Heart right ventricle (tissue), 16 donors: ENCODE data around the gene C1QTNF1. TPM values are rescaled to one million over a fixed set of nuclear protein-coding genes. Genes with fewer than 3 reads are reported as not detected.

Experiments
- ATAC-seq, 8 donors: fragments of 200-7000 bp; cut with Tn5 transposase; one replicate each; pipeline ENCODE4 v1.9.1; 2020; ENCODE audit warnings: mild to moderate bottlenecking in 8 of 8, moderate library complexity in 8 of 8, moderate number of reproducible peaks in 1 of 8
- DNase-seq, 2 donors: peaks; one replicate each; pipeline ENCODE4 v3.0.0-alpha.2; 2020
- H3K27ac ChIP-seq, 10 donors: fragments of 200-600 bp; sonication (generic) in 2 of 10; one replicate each; pipeline versions ENCODE4 v1.5.0 to v1.8.0; 2020 to 2022; ENCODE audit warnings: mild to moderate bottlenecking in 3 of 10
- H3K27me3 ChIP-seq, 7 donors: fragments of 200-600 bp; one replicate each; pipeline ENCODE4 v1.8.0; 2021 to 2022; ENCODE audit warnings: mild to moderate bottlenecking in 2 of 7
- H3K36me3 ChIP-seq, 9 donors: fragments of 200-600 bp; sonication (generic) in 1 of 9; one replicate each; pipeline versions ENCODE4 v1.5.0 to v1.8.0; 2020 to 2022; ENCODE audit warnings: mild to moderate bottlenecking in 2 of 9
- H3K4me1 ChIP-seq, 9 donors: fragments of 200-600 bp; sonication (generic) in 1 of 9; one replicate each; pipeline versions ENCODE4 v1.5.0 to v1.8.0; 2020 to 2022; ENCODE audit warnings: mild to moderate bottlenecking in 4 of 9
- H3K4me3 ChIP-seq, 10 donors: fragments of 200-600 bp; sonication (generic) in 2 of 10; one replicate each; pipeline versions ENCODE4 v1.5.0 to v1.8.0; 2020 to 2022; ENCODE audit warnings: mild to moderate bottlenecking in 7 of 10, moderate library complexity in 2 of 10
- H3K9me3 ChIP-seq, 11 donors: fragments of 200-600 bp in 10 of 11; sonication (generic) in 2 of 11; one replicate each; pipeline versions ENCODE4 v1.5.0 to v1.8.0; 2013 to 2022; ENCODE audit warnings: mild to moderate bottlenecking in 2 of 11, control low read depth in 1 of 11, moderate library complexity in 1 of 11
- CTCF ChIP-seq, 9 donors: fragments of 200-600 bp; sonication (generic) in 2 of 9; IDR thresholded peaks; one replicate each; pipeline versions ENCODE4 v1.5.0 to v1.8.0; 2021 to 2022; ENCODE audit warnings: antibody characterized with exemption in 9 of 9, mild to moderate bottlenecking in 5 of 9, moderate library complexity in 1 of 9
- WGBS, 2 donors: extraction: QIAGEN DNeasy Blood & Tissue Kit; methylation state at CpG; one replicate each; pipeline ENCODE4 v1.1.7; 2013; ENCODE audit warnings: inconsistent platforms in 1 of 2; 5-methylcytosine and 5-hydroxymethylcytosine counted together
- intact Hi-C, 10 donors: fragments of 100-400 bp; cut with DNase I; formaldehyde crosslinking; loops; one replicate each; pipeline versions ENCODE4 v1.11.1 to v1.14.2; 2022
- polyA plus RNA-seq, 2 donors: library from polyadenylated mRNA; stranded (reverse); fragments of 200-250 nt; gene quantifications; one replicate each; pipeline ENCODE4 v1.2.3, GENCODE V29; 2013
- total RNA-seq, 10 donors: library from RNA; stranded (reverse); fragmentation: NEBNext Ultra II Directional in 3 of 10; extraction: Animal tissue kit (Norgen Biotek cat#: 25700) in 3 of 10; gene quantifications; one replicate each; pipeline versions ENCODE4 v1.2.1 to v1.2.4, GENCODE V29; 2021 to 2023
- donor health status: Arrhythmogenic right ventricular cardiomyopathy.
- donor health status: ischemic (EF 13 %, LVEDD 7.1; RV severe dilation, severe dysfunction).
- donor health status: healthy with polysubstance abuse.
- donor health status: DM: no; HTN: yes; CAD: no.
- donor health status: DM: no; HTN: no; CAD: no.
- donor health status: ischemic (EF 25% LVEDD 6.9; RV normal size, moderate dysfunction).
- donor health status: ischemic (EF 25% LVEDD 5.7; RV mildly dilated, moderate dysfunction).
- donor health status: healthy.
- donor health status: DM: yes; HTN: yes; CAD: no.
- donor health status: Ischemic cardiomyopathy.
- donor health status: ischemic (EF 35%, LVEDD 5.7; RV mildly dilated, moderate dysfunction).
- donor health status: nonischemic (EF 11% LVEDD 7.7; RV severe dilation, severe dysfunction).
- donor health status: DM: yes; HTN: yes; CAD: no.
- donor health status: PGD.
- donor health status: ischemic (EF 29% LVEDD 5.4; RV normal size, mild dysfunction).
- donor health status: nonischemic (EF 23%, LVEDD 6.1; RV moderate dilation, normal function).

Gene C1QTNF1
- total and polyA plus RNA-seq, 12 donors = 29.3 to 685 (median 67.3) TPM

- ATAC-seq (no peak), DNase-seq (no peak)
- H3K27me3 ChIP-seq = no peaks in the 10 kb centered on the region
- intact Hi-C loops = no loop called here
- H3K36me3 ChIP-seq = peaks cover 0 to 24% (median 5%) of the 10 kb centered on the region in 9 donors
- H3K4me3 ChIP-seq = no peak overlapping the region
- WGBS, 2 donors = 93 to 94% methylated on average over 6 of the region's 6 CpGs
- TF ChIP-seq CTCF (IDR thresholded peaks at IDR 0.05) = no peak
- H3K4me1 ChIP-seq = peaks cover 15 to 52% (median 23%) of the 10 kb centered on the region in 9 donors
- H3K9me3 ChIP-seq = peaks cover 0 to 17% (median 3%) of the 10 kb centered on the region in 11 donors
- no peak overlapping the region for H3K27ac ChIP-seq
Measured at GRCh38 chr17:79050551-79050950, 26.6 kb downstream of the C1QTNF1 start.

GRCh38 chr17:79051306-79051705 lies 27.3 kb downstream of the C1QTNF1 start:
- Histone ChIP-seq H3K36me3 (peaks cover 0 to 24% (median 5%) of the 10 kb centered on the region in 9 donors), H3K27ac (no peak overlapping the region), H3K4me3 (no peak overlapping the region), H3K9me3 (peaks cover 0 to 17% (median 3%) of the 10 kb centered on the region in 11 donors), H3K4me1 (peaks cover 12 to 44% (median 15%) of the 10 kb centered on the region in 9 donors), H3K27me3 (no peaks in the 10 kb centered on the region)
- WGBS, 2 donors = 88% methylated on average over 6 of the region's 6 CpGs
- intact Hi-C loops = no loop called here
- no peak for TF ChIP-seq CTCF (IDR thresholded peaks at IDR 0.05)
- no peak for ATAC-seq
- no peak for DNase-seq

GRCh38 chr17:79052131-79052530 lies 28.2 kb downstream of the C1QTNF1 start:
- intact Hi-C loops = no loop called here
- H3K27ac ChIP-seq = no peak overlapping the region
- no peak overlapping the region for H3K4me3 ChIP-seq
- no peaks in the 10 kb centered on the region for H3K27me3 ChIP-seq
- DNase-seq (no peak), ATAC-seq (no peak)
- WGBS, 2 donors = 33 to 87% methylated on average over 1 of the region's 1 CpG
- peaks cover 0 to 24% (median 5%) of the 10 kb centered on the region in 9 donors for H3K36me3 ChIP-seq
- H3K9me3 ChIP-seq = peaks cover 0 to 17% (median 3%) of the 10 kb centered on the region in 11 donors
- TF ChIP-seq CTCF (IDR thresholded peaks at IDR 0.05) = no peak
- H3K4me1 ChIP-seq = peaks cover 6 to 36% (median 8%) of the 10 kb centered on the region in 9 donors

GRCh38 chr17:79053251-79053925 lies 29.4 kb downstream of the C1QTNF1 start:
- peak in 5 of 8 donors; percentile 25 to 56 (median 43) for ATAC-seq
- no peaks in the 10 kb centered on the region for H3K27me3 ChIP-seq
- H3K36me3 ChIP-seq = peaks cover 0 to 16% (median 3%) of the 10 kb centered on the region in 9 donors
- intact Hi-C loops = no loop called here
- peak overlapping the region in 3 of 10 donors; percentile 21 to 69 (median 67) for H3K27ac ChIP-seq
- 63 to 65% methylated on average over 2 of the region's 2 CpGs for WGBS, 2 donors
- peaks cover 0 to 23% (median 3%) of the 10 kb centered on the region in 11 donors for H3K9me3 ChIP-seq
- no peak for TF ChIP-seq CTCF (IDR thresholded peaks at IDR 0.05)
- H3K4me1 ChIP-seq = peaks cover 0 to 24% (median 0%) of the 10 kb centered on the region in 9 donors
- H3K4me3 ChIP-seq = no peak overlapping the region
- no peak for DNase-seq
